NCI-H1092 (cell line): ENCODE data around the gene HSPG2.

Experiments used
- DNase-seq: peaks from one replicate; lab custom pipeline; 2025; lab: John Stamatoyannopoulos, UW

HSPG2 gene

DNA sequence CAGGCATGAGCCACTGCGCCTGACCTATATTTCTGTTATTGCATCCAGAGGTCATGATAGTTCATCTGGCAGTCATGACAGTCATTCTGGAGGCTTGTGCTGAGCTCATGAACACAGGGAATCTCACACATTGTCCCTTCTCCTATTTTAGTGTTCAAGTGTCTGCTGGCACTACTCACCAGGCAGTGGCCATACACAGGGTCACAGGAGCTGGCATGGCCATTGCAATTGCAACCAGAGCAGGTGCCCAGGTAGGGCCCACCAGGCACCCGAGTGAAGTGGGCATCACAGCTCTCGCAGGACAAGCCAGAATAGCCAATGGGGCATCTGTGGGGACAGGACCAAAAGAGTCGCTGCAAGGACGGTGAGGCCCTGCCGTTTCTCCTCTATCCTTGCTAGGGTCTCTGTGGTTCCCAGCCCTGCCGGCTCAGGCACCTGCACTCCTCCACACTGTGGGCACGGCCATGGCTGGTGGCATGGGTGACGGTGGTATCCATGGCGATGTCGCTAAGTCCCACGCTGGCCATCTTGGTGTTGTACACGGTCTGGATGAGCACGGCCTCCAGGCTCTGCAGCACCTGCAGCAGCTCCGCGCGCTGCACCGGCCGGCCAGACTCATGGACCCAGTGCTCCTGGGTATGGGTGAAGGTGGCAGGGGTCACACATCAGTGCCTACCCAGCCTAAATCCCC lies 57.0 kb downstream of the HSPG2 start:
- no peak for DNase-seq

DNA sequence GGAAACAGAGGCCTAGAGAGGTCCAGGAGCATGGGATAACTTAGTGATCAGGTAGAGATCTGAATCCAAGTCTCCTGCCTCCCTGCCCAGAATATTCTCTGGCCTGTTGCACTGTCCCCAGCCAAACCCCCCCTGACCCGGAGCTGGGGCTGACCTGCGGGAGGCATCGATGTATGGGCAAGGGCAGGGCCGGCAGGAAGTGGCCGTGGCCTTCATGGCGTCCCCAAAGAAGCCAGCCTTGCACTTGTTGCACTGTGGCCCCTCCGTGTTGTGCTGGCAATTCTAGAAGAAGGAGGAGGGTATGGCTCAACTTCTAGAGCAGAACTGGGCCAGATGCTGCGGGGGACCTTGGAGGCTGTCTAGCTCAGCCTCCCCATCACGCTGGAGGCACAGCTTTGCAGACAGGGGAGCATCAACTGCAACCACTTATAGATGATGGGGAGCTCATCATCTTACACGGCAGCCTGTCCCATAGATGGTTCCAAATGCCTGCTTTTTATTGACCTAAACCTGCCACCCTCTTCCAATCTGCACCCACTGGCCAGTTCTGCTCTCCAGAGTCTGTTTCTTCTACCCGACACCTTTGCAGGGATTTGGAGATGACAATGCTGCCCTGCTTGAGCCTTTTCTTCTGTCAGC lies 58.2 kb downstream of the HSPG2 start:
- no peak for DNase-seq

DNA sequence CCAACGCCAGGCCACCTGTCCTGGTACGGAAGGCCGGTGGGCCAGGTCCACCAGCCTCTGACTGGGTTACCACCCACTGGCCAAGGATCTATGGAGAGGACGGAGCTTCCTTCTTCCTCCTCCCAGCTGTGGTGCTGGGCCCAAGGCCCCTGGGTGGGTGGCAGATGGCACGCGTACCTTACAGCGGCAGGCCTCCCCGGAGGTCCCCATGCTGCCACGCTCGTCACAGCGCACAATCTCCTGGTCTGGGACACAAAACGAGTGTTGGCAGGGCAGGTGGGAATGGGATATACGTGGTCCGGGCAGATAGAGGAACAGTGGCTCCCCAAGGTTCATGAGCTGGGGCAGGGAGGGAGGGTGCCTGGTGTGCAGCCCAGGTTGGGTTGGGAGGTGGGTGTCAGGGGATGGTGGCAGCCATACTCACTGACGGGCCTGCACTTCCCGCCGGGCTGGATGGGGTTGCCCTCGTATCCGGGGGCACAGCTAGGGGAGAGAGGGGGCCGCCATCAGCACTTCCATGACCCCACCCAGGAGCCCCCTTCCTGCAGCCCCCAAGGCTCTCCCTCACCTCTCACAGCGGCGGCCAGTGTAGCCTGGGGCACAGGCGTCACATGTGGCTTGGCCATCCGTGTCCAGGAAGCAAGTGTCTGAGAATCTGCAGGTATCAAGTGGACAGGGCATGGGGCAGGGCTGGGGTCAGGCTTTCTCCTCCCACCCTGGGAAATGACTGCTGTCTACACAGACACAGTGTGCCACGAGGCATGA lies 58.9 kb downstream of the HSPG2 start:
- no peak for DNase-seq

DNA sequence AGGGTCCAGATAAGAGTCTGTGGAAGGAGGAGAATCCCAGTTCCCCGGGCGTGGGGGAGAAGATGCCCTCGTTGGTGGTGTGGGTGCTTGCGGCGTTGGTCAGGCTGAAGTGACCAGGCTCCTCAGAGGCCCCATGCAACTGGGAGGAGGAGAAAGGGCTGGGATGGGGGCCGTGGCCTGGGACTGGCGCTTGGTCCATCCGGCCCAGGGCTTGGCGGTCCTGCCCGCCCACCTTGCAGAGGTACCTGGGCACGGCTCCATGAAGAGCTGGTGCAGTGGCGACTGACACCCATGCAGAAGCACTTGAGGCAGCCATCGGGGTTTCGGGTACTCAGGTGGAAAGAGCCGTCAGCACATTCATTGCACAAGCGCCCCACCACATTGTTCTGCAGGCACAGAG lies 60.8 kb downstream of the HSPG2 start:
- no peak for DNase-seq

GRCh38 chr1:21875621-21876063 lies 61.5 kb downstream of the HSPG2 start:
- peak; percentile 80 for DNase-seq

DNA sequence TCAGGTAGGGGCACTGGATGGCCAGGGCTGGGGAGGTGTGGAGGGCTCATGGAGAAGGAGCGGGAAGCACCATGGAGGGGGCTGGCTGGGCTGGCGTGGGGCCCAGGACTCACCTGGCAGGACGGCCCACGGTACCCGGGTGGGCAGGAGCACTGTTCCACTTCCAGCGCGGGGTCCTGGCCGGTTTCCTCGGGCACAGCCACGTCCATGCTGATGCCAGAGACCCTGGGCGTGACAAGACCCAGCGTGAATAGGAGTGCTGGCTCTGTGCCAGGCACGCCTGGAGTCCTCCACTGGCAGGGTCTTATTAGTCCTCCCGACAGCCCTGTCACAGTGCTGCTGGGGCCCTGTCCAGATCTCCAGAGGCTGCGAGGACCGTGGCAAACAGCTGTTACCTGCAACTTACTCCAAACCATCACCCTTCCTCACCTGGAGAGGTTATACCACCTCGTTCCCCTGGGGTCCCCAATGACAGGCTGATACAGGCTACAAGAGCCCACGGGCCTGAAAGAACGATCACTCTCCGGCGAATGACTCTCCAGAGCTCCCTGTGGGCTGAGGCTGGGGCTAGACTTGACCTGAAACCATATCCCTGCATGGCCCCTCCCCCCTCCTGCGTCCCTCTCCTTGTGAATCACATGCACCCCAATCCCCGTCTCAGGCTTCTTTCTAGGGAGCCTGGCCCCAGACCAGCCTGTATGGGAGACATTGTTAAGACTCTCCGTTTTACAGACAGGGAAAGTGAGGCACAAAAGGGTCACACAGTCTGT lies 62.1 kb downstream of the HSPG2 start:
- DNase-seq = peak; percentile 82

DNA sequence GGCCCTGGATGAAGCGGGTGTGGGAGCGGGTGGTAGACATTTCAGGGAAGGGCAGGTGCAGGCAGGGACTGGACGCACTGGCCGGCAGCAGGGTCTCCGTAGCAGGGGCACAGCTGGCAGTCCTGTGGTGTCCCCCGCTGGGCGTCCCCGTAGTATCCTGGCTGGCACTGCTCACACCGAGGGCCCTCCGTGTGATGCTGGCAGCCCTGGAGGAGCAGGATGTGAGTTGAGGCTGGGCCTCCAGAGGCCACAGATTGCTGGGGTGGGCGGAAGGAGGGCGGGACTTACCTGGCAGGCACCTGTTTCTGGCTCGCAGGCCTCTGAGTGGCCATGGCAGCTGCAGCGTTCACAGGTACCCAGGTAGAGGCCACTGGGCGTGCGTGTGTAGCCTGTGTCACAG lies 62.8 kb downstream of the HSPG2 start:
- no peak for DNase-seq

DNA sequence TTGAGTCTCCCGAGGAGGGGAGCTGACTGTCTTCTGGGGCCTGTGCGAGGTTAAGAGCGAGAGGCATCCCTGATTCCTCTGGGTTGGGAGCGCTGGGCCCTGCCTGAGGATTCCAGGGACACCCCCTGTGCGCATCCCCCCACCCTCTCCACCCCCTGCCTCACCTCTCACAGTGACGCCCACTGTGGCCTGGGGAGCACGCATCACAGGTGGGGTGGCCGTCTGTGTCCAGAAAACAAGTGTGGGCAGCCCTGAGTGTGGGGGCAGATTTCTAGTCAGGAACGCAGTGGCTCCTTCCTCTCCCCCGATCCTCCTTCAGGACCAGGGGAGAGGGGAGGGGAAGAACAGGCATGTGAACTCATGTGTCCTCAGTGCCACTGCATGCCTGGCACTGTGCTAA lies 63.3 kb downstream of the HSPG2 start:
- DNase-seq = no peak

DNA sequence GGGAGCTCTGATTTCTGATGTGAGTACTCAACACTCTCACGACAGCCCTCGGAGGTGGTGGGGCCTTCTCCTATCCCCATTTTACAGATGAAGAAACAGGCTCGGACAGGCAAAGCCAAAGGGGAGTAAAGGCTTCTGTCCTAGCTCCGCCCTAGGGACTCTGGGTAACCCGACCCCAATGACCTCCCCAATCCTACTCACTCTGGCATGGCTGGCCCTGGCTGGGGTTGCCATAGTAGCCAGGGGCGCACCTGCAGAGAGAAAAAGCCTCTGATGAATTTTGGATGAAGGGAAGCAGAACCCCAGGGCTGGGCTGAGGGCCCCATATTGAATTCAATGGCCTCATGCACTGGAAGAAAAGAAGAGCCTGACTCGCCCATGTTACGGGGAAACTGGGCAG lies 63.9 kb downstream of the HSPG2 start:
- no peak for DNase-seq

GRCh38 chr1:21872445-21873079 lies 64.5 kb downstream of the HSPG2 start:
- no peak for DNase-seq

GRCh38 chr1:21871943-21872342 lies 65.2 kb downstream of the HSPG2 start:
- no peak for DNase-seq

- DNase-seq = no peak
These were observed 66.5 kb downstream of the HSPG2 start for GRCh38 chr1:21870611-21871010.

DNA sequence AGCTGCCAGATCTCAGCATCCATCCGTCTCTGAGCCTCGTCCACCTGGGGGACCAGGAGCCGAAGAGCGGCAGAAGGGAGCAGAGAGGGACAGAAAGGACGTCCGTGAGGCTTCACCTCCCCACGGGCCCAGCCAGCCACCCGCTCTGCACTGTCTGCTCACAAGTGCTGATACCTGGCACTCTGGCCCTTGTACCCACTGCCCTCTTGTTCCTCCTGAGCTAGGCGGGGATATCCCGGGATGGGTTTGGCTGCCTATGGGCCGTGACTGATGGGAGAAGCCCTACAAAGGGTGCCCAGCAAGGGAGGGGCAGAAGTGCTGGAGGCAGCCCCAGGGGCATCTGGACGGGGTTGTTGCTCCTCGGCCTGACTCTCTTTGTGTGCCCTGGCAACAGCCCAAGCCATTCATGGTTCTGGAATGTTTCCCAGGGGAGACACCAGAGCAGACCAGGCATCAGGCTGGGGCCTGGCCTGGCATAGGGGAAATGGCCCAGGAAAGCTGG lies 67.4 kb downstream of the HSPG2 start:
- peak; percentile 88 for DNase-seq

DNA sequence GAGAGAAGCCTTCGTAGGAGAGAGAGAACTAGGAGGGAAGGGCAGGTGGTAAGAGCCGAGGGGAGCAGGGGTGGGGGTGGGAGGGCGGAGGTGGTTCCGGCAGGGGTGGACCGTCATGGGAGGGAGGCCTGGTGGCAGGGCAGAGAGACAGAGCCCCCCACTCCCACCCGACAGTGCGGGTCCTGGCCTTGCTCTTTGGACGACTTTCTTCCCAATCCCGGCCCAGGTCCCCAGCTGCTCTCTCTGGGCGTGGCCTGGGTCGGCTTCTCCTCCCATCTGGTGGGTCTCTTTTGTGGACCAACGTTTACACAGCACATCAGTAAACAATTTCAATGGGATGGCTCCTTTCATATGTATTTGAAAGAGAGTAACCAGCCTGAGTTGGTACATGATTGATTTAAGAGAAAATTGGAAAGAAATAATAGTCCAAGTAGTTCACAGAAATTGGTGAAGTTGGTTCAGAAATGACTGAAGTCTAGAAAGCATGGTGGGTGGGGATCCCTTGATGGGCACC lies 68.1 kb downstream of the HSPG2 start:
- DNase-seq = peak; percentile 35

- no peak for DNase-seq
These were observed 68.6 kb downstream of the HSPG2 start for GRCh38 chr1:21868482-21868881.

DNA sequence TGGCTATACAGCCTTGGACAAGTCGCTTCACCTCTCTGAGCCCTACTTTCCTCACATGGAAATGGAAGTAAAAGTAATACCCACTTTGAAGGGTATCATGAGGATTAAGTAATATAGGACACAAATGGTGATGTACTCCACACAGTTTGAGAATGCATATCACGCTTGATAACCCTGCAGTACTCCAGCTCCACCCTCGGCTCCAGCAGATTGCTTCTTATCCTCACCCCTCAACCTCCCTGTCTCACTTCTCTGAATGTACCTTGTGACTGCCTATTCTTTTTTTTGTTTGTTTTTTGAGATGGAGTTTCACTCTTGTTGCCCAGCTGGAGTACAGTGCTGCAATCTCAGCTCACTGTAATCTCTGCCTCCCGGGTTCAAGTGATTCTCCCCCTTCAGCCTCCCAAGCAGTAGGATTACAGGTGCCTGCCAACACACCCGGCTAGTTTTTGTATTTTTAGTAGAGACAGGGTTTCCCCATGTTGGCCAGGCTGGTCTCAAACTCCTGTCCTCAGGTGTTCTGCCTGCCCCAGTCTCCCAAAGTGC lies 69.6 kb downstream of the HSPG2 start:
- DNase-seq = no peak

- DNase-seq = no peak
These were observed 70.4 kb downstream of the HSPG2 start for GRCh38 chr1:21866707-21867043.

GRCh38 chr1:21865943-21866706 lies 71.0 kb downstream of the HSPG2 start:
- DNase-seq = peak; percentile 40

DNA sequence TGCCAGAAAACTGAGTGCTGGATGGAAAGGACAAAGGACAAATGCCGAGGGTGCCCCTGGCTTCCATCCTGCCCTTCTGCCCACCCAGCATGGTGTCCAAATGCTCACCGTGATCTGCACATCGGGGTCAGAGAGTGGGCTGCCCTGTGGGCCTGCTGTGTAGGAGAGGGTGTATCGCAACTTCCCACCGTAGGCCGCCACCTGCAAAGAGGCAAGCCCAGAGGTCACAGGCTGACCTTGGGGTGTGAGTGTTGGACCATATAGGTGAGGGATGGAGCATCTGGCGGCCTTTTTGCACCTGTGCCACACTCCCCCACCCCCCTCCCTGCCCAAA lies 71.5 kb downstream of the HSPG2 start:
- DNase-seq = no peak

DNA sequence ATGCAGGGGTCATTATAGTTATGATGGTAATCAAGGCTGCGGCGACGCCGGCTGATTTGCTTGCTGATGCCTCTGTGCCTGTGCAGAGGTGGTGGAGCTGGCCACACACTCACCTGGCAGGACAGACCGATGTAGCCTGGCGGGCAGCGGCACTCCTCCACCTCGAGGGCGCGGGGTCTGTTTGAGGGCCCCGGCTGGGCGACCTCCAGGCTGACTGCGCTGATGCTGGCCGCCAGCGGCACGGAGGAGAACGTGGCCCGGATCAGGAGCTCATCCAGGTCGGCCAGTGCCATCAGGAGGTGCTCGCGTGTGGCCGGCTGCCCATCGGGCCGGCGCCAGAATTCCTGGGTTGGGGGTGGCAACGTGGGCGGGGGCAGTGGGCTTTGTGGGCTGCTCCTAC lies 72.4 kb downstream of the HSPG2 start:
- DNase-seq = no peak

GRCh38 chr1:21863981-21864380 lies 73.1 kb downstream of the HSPG2 start:
- no peak for DNase-seq
